ENCODE measurements around the gene SDF2. TPM values are rescaled to one million over a fixed set of nuclear protein-coding genes. Genes with fewer than 3 reads are reported as not detected.

SDF2 gene
- total and polyA plus RNA-seq, 12 donors: 50.6 to 195 (median 84.5) TPM

GRCh38 chr17:28655160-28655559 lies 6.5 kb downstream of the SDF2 start:
- peaks cover 0 to under 1% of the 10 kb centered on the region in 2 donors for H3K4me1 ChIP-seq (replicated peaks in 1 of 2)
- no peak for DNase-seq

GRCh38 chr17:28648698-28649097 lies 13.0 kb downstream of the SDF2 start:
- intact Hi-C loops (cut with DNase I): no loop called here
- 41 to 55% (median 47%) methylated on average over 2 of the region's 2 CpGs for WGBS, 4 donors
- Histone ChIP-seq H3K27ac (peak overlapping the region; percentile 29 to 92 (median 52)), H3K4me1 (replicated peaks in 1 of 2) (peaks cover 26 to 42% of the 10 kb centered on the region in 2 donors), H3K36me3 (replicated peaks in 1 of 2) (peaks cover 0 to 30% of the 10 kb centered on the region in 2 donors), H3K4me3 (no peak overlapping the region), H3K27me3 (no peaks in the 10 kb centered on the region), H3K9me3 (replicated peaks in 1 of 3) (no peaks in the 10 kb centered on the region)
- DNase-seq: peak; percentile 57 to 84 (median 75)
- no peak for TF ChIP-seq POLR2A (IDR thresholded peaks at IDR 0.05)
- no peak for TF ChIP-seq CTCF (IDR thresholded peaks at IDR 0.05)

More at GRCh38 chr17:28655160-28655559, 6.5 kb downstream of the SDF2 start:
- 92 to 99% (median 94%) methylated on average over 4 to 5 of the region's 5 CpGs for WGBS, 4 donors
- peaks cover 0 to 49% of the 10 kb centered on the region in 2 donors for H3K36me3 ChIP-seq (replicated peaks in 1 of 2)
- TF ChIP-seq POLR2A (IDR thresholded peaks at IDR 0.05) (no peak), CTCF (IDR thresholded peaks at IDR 0.05) (no peak)
- no peak overlapping the region for H3K4me3 ChIP-seq
- no peaks in the 10 kb centered on the region for H3K9me3 ChIP-seq (replicated peaks in 1 of 3)
- intact Hi-C loops (cut with DNase I): loop anchor here in 1 of 2 donors (10.0 kb wide), 1 partner anchor 50 kb away; no protein-coding TSS in a partner anchor
- H3K27ac ChIP-seq: no peak overlapping the region
- no peaks in the 10 kb centered on the region for H3K27me3 ChIP-seq

GRCh38 chr17:28646039-28646754 lies 15.5 kb downstream of the SDF2 start:
- intact Hi-C loops (cut with DNase I): no loop called here
- peak in 1 of 2 donors; percentile 55 for TF ChIP-seq POLR2A (IDR thresholded peaks at IDR 0.05)
- TF ChIP-seq CTCF (IDR thresholded peaks at IDR 0.05): no peak
- WGBS, 4 donors: 27 to 38% (median 29%) methylated on average over 12 of the region's 12 CpGs
- Histone ChIP-seq H3K27me3 (no peaks in the 10 kb centered on the region), H3K36me3 (replicated peaks in 1 of 2) (peaks cover 0 to 32% of the 10 kb centered on the region in 2 donors), H3K27ac (peak overlapping the region; percentile 87 to 99 (median 92)), H3K4me1 (replicated peaks in 1 of 2) (peaks cover 30 to 54% of the 10 kb centered on the region in 2 donors), H3K9me3 (replicated peaks in 1 of 3) (no peaks in the 10 kb centered on the region), H3K4me3 (peak overlapping the region in 1 of 4 donors; percentile 89)
- DNase-seq: peak; percentile 72 to 92 (median 87)

- no peaks in the 10 kb centered on the region for H3K9me3 ChIP-seq (replicated peaks in 1 of 3)
- 25 to 35% (median 27%) methylated on average over 8 of the region's 8 CpGs for WGBS, 4 donors
- TF ChIP-seq POLR2A (IDR thresholded peaks at IDR 0.05) (no peak), CTCF (IDR thresholded peaks at IDR 0.05) (no peak)
- H3K4me1 ChIP-seq (replicated peaks in 1 of 2): peaks cover 30 to 54% of the 10 kb centered on the region in 2 donors
- intact Hi-C loops (cut with DNase I): no loop called here
- peak overlapping the region; percentile 87 to 99 (median 92) for H3K27ac ChIP-seq
- peaks cover 0 to 39% of the 10 kb centered on the region in 2 donors for H3K36me3 ChIP-seq (replicated peaks in 1 of 2)
- peak in 1 of 7 donors; percentile 38 for DNase-seq
- no peaks in the 10 kb centered on the region for H3K27me3 ChIP-seq
- H3K4me3 ChIP-seq: peak overlapping the region in 2 of 4 donors; percentile 89
These were observed 16.1 kb downstream of the SDF2 start for GRCh38 chr17:28645576-28645939.
